ENCODE measurements around the gene NOTCH1. TPM values are rescaled to one million over a fixed set of nuclear protein-coding genes. Genes with fewer than 3 reads are reported as not detected.

NOTCH1 gene
- total and polyA plus RNA-seq, 2 of the 8 experiments (the other 6 are each of a cell fraction or from before 2014, with no cell fraction given), result 6.9 to 55.6 TPM

DNA sequence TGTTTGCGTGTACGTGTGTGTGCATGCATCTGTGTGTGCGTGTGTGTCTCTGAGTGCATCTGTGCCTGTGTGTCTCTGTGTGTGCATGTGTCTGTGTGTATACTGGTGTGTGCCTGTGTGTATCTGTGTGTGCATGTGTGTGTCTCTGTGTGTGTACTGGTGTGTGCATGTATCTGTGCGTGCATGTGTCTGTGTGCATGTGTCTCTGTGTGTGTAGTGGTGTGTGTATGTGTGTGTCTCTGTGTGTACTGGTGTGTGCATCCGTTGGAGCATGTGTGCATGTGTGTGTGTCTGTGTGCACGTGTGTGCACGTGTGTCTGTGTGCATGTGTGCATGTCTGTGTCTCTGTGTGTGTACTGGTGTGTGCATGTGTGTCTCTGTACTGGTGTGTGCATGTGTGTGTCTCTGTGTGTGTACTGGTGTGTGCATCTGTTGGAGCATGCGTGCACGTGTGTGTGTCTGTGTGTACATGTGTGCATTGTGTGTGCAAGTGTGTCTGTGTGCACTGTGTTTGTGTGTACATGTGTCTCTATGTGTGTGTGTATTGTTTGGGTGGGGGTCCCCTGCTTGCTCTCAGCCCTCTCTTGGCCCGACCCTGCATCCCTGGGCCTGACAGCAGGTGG is 23.8 kb upstream of the NOTCH1 start:
- ChIA-PET CTCF (ENCODE audit: partially characterized antibody) (no interaction called here), POLR2A (ENCODE audit: partially characterized antibody) (no interaction called here)
- H3K56ac ChIP-seq (replicated peaks; ENCODE audit: insufficient read length, low read depth, low read length), result no peak overlapping the region
- no peak overlapping the region for H3K4me2 ChIP-seq (ENCODE audit: insufficient read depth in 1 of 2, low read depth in 2 of 2, low read length in 2 of 2)
- peak overlapping the region in 2 of 4 experiments; percentile 7 to 38; a peak in 3 of 7 replicates for H3K9ac ChIP-seq (replicated peaks in 1 of 4; ENCODE audit: extremely low read depth in 1 of 4, low read depth in 3 of 4, low read length in 3 of 4)
- no peak overlapping the region for H3K4me3 ChIP-seq (ENCODE audit: extremely low read depth in 1 of 4, insufficient read depth in 2 of 4, low read depth in 3 of 4, low read length in 4 of 4)
- peak overlapping the region; percentile 99 for H2BK15ac ChIP-seq (ENCODE audit: low read length)
- H3K79me1 ChIP-seq (ENCODE audit: low read depth, low read length), result peaks cover 4% of the 10 kb centered on the region; the same call in 1 of the 2 replicates
- no peak overlapping the region for H3K23ac ChIP-seq (ENCODE audit: insufficient read length)
- H3K9me3 ChIP-seq (ENCODE audit: insufficient read depth in 2 of 2, low read depth in 1 of 2, low read length in 1 of 2), result no peaks in the 10 kb centered on the region
- peak overlapping the region; percentile 26; the same call in 1 of the 2 replicates for H3K18ac ChIP-seq (ENCODE audit: extremely low read depth, low read length)
- peak overlapping the region; percentile 100 for H3K4ac ChIP-seq (replicated peaks; ENCODE audit: insufficient read length, low read depth, low read length)
- peak overlapping the region; percentile 92 for H2BK20ac ChIP-seq (ENCODE audit: low read length)
- peak overlapping the region; percentile 79 for H2BK120ac ChIP-seq (replicated peaks; ENCODE audit: low read depth, low read length)
- no peaks in the 10 kb centered on the region; a peak in 1 of 8 replicates for H3K36me3 ChIP-seq (ENCODE audit: control insufficient read depth in 2 of 4, insufficient read depth in 4 of 4, low read length in 3 of 4)
- H2BK12ac ChIP-seq (ENCODE audit: low read depth, low read length), result peak overlapping the region; percentile 100
- no peak for FAIRE-seq
- H4K8ac ChIP-seq (ENCODE audit: extremely low read depth, insufficient read depth, low read length), result no peak overlapping the region
- H3K14ac ChIP-seq (ENCODE audit: insufficient read length), result no peak overlapping the region
- peak overlapping the region; percentile 96 for H2BK5ac ChIP-seq (ENCODE audit: low read depth, low read length)
- peak overlapping the region; percentile 100 for H2AK5ac ChIP-seq (ENCODE audit: low read depth, low read length)
- no peak overlapping the region for H4K5ac ChIP-seq (ENCODE audit: insufficient read length, low read depth, low read length)
- H4K91ac ChIP-seq (replicated peaks; ENCODE audit: insufficient read length, low read length), result peak overlapping the region; percentile 99
- no peak overlapping the region for H2AFZ ChIP-seq (ENCODE audit: low read length)
- H3K79me2 ChIP-seq (ENCODE audit: control insufficient read depth in 1 of 2, insufficient read depth in 2 of 2, low read length in 2 of 2), result 0 out of 4 replicates have a peak, but pooled peaks cover 0 to 2% of the 10 kb centered on the region in 2 experiments
- peaks cover 5% of the 10 kb centered on the region for H3K23me2 ChIP-seq (ENCODE audit: low read depth, low read length)
- H4K20me1 ChIP-seq (replicated peaks in 1 of 2; ENCODE audit: control insufficient read depth in 1 of 2, insufficient read depth in 2 of 2, low read length in 2 of 2), result peaks cover 0 to 6% of the 10 kb centered on the region in 2 experiments
- H3K27me3 ChIP-seq (replicated peaks in 1 of 4; ENCODE audit: control insufficient read depth in 3 of 4, extremely low read depth in 1 of 4, insufficient read depth in 3 of 4, low read length in 3 of 4), result no peaks in the 10 kb centered on the region; a peak in 1 of 7 replicates
- TF ChIP-seq FOSL1 (IDR thresholded peaks at IDR 0.05; ENCODE audit: insufficient read depth, low read depth, low read length), result no peak
- peak; percentile 28; the same call in 1 of the 2 replicates for TF ChIP-seq KDM1A (IDR thresholded peaks at IDR 0.05; ENCODE audit: borderline replicate concordance, low read length)
- WGBS, 2 experiments (ENCODE audit: extremely low coverage in 1 of 2, insufficient coverage in 1 of 2, insufficient read length in 1 of 2, insufficient replicate concordance in 2 of 2, low coverage in 1 of 2, low lambda C conversion rate in 2 of 2, missing lambda C conversion rate in 1 of 2), result 90% methylated on average over 10 of the region's 10 CpGs; no CpG with 5 or more reads in 1 of the 2 experiments
- DNase-seq (ENCODE audit: low read depth in 1 of 2, low spot score in 2 of 2), result no peak
- peak overlapping the region; percentile 15; the same call in 1 of the 2 replicates for H3K27ac ChIP-seq (ENCODE audit: low read depth, low read length)
- peaks cover 5 to 71% (median 51%) of the 10 kb centered on the region in 4 experiments for H3K4me1 ChIP-seq (replicated peaks in 1 of 4; ENCODE audit: control insufficient read depth in 3 of 4, insufficient read depth in 4 of 4, low read length in 3 of 4)
